ENCODE results near the gene ST3GAL2.

ST3GAL2 gene

GRCh38 chr16:70478912-70479341 is 40.0 kb upstream of the ST3GAL2 start:
- DNase-seq (ENCODE audit: extremely low read depth, low read depth) = no peak
- no peak for TF ChIP-seq CTCF (IDR thresholded peaks at IDR 0.05; ENCODE audit: low read depth, low read length)

- no peak for DNase-seq (ENCODE audit: extremely low read depth, low read depth)
- TF ChIP-seq CTCF (IDR thresholded peaks at IDR 0.05; ENCODE audit: low read depth, low read length) = no peak
These were observed 39.3 kb upstream of the ST3GAL2 start for GRCh38 chr16:70478169-70478568.

- TF ChIP-seq CTCF (IDR thresholded peaks at IDR 0.05; ENCODE audit: low read depth, low read length) = no peak
- DNase-seq (ENCODE audit: extremely low read depth, low read depth) = no peak
These were observed 37.5 kb upstream of the ST3GAL2 start for GRCh38 chr16:70476272-70477020.

GRCh38 chr16:70475054-70475871 is 36.4 kb upstream of the ST3GAL2 start:
- no peak for TF ChIP-seq CTCF (IDR thresholded peaks at IDR 0.05; ENCODE audit: low read depth, low read length)

GRCh38 chr16:70474320-70475053 is 35.6 kb upstream of the ST3GAL2 start:
- TF ChIP-seq CTCF (IDR thresholded peaks at IDR 0.05; ENCODE audit: low read depth, low read length) = no peak
- no peak for DNase-seq (ENCODE audit: extremely low read depth, low read depth)

More at GRCh38 chr16:70475054-70475871, 36.4 kb upstream of the ST3GAL2 start:
- DNase-seq (ENCODE audit: extremely low read depth, low read depth) = no peak

GRCh38 chr16:70473446-70474319 is 34.8 kb upstream of the ST3GAL2 start:
- no peak for DNase-seq (ENCODE audit: extremely low read depth, low read depth)
- TF ChIP-seq CTCF (IDR thresholded peaks at IDR 0.05; ENCODE audit: low read depth, low read length) = no peak

Measured in AG09319 (cell line).